ENCODE measurements around the gene FRMD3.

FRMD3 gene

DNA sequence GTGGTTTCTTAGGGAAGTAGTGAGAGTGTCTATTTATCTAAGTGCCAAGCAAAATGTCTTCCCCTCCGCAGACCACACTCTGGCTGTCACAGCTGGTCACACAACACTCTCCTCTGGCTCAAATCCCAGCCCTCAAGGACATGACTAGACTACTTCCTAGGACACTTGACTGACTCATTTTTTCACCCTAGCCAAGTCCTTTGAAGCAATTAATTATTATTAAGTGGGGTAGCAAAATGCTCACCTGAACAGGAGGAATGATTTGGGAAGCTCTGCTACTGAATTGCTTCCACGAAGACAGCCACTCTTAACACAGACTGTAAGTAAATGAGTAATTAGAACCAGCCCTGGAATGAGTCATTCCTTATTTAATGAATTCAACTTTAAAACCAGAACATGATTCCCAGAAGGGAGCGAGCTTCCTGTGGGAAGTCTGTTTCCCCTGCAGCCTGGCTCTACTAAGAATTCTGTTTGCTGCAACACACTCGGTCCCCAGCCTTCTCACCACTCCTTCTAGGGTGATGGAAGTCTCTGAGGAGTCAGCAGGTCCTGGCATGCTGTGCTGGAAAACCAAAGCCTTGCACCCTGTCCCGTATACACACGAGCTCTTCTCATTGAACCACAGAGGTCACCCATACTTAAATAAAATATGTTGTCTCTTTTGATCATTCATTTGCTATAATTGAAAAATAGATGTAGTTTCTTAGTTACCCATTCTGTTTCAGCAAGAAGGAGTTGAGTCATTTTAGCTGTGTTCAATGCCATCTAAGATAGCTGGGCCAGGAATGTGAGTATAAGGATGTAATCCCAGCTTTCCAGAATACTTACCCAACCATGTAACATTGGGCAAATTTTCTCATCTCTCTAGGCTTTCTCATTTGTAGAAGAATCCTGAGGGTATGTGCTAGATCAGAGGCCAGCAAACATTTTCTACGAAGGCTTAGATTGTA lies 256.6 kb downstream of the FRMD3 start:
- no peak for DNase-seq (ENCODE audit: low read depth)

GRCh38 chr9:83280790-83281189 lies 257.4 kb downstream of the FRMD3 start:
- no peak for DNase-seq (ENCODE audit: low read depth)

DNA sequence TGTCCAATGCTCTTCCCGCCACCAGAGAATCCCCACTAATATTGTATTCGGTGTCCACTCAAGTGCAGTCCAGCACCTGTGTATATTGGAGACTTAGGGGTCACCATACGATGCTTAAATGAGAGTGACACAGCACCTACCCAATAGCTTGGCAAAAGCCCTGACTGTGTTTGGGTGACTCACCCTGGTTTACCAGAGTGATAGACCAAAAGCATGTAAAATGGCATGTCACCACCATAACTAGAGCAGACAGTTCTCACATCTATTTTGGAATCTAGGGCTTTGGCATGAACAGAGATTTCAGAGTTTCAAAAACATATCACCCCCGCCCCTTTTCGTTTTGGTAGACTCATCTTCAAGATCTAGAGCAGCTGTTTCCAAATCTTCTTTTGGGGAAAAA lies 257.9 kb downstream of the FRMD3 start:
- DNase-seq (ENCODE audit: low read depth) = no peak

DNA sequence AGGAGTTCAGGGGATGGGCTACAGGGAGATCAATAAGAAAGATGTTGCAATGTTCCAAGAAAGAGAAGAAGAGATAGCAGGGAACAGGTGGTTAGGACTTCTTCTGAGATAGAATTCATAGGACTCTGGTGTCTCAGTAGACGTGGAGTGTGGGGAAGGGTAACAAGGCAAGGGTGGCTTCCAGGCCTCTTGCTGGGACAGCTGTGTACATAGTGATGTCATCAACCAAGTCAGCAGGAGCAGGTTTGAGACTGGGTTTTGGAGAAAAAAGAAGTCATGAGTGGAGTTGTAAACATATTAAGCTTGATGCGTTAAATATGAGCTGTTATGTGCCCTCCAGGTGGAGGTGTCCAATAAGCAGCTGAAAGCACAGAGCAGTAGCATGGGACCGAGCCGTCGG lies 263.4 kb downstream of the FRMD3 start:
- DNase-seq (ENCODE audit: low read depth) = no peak

DNA sequence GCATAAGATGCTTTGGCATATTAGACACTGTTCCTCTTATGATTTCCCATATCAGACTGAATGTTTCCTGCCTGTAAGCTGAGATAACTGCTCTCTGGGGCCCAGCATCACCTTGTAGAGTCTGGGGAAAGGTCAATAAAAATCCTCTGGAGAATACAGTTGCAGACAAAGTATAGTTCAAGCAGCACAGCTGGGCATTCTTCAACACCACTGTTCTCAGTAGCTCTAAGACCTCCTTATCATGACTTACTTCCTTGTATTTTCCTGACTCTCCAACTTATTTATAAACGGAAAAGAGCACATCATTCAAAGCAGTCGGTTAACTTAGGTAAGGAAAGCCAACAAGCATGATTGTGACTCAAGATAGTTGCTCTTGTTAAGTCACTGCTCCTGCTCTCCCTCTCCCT lies 266.5 kb downstream of the FRMD3 start:
- DNase-seq (ENCODE audit: low read depth) = no peak

DNA sequence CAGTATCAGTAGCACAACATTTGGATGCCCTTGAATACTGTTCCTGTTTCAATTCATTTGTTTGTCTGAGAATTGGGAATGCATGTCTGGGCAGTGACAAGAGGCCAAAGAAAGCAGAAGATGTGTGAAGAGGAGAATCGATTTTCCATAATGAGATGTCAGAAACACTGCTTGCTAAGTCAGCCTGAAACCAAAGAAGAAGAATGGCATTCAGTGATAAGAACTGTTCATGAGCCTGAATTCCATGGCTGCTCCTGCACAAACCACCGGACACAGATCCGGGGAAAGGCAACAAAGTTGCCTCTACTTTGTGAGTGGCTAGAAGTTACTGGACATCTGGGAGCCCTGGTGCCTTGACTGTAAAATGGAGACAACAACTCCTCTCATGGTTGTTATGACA lies 268.1 kb downstream of the FRMD3 start:
- no peak for DNase-seq (ENCODE audit: low read depth)

DNA sequence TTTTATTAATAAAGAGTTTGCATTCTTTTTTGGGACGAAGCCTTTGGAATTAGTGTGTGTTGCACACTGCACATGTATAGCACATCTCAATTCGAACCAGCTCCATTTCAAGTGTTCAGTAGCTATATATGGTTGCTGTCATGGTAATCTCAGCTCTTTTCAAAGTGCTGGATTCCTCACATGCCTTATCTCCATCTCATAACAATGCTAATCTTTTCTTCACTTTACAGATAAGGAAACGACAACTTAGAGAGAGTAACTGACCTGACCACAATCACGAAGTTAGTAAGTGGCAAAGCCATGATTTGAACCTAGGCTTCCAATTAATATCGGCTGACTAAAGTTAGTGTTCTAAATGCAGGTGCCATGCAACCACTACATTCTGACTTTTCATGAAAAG lies 270.5 kb downstream of the FRMD3 start:
- no peak for DNase-seq (ENCODE audit: low read depth)

DNA sequence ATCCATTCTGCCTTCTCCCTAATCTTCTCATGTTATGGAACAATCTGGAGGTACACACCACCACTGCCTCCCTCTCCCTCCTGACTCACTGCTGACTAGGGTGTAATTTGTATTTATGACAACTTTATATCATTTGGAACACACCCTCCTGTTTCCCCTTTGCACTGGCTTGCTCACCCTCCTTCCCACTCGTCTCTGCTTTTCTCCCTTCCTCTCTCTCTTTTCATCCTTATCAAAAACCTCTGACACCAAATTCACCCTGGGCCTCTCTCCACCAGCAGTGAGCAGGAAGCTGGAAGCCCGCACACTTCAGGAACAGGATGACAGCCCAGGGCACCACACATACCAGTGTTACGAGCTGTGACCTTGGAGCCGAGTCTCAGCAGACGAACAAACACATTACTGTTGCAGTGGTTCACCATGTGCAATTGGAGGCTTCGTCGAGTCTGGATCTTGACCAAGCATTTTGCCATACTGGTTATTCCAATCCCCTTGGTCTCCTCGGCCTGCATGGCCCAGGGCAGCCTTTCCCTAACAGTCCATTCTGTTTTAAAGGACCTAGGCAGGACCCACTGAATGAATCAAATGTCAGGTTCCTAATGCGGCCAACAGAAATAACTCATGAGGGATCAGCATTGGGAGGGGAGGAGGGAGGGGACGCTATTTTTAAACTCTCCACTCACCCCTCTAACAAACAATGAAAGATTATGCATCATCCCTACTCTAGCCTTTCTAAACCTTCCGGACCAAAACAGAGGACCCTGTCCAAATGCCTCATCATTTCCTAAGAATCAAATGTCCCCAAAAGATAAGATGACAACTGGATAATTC lies 271.3 kb downstream of the FRMD3 start:
- DNase-seq (ENCODE audit: low read depth) = no peak

DNA sequence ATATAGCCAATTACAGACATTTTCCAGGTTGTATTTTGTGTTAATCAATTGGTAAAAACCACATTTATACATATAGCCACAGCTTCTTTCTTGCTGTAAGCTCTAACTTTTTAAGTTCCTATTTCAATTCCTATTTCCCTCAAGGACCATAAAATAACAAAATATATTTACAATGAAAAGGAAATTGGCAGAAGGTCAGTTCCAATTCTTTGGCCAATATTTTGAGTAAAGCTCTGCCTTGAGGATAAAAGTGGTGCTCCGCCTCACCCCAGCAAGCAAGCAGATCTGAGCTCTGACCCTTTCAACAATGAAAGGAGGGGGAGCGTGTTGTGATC lies 271.9 kb downstream of the FRMD3 start:
- no peak for DNase-seq (ENCODE audit: low read depth)

DNA sequence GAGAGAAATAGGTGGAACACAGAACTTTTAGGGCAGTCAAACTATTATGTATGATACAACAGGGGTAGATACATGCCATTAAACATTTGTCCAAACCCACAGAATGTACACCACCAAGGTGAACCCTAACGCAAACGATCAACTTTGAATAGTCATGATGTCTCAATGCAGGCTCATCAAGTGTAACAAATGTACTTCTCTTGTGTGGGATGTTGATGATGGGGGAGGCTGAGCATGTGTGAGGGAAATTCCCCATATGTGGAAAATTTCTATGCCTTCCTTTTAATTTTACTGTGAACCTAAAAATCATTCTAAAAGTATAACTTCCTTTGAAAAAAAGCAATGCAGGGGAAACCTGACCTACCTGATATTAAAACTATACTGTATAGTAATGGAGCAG lies 273.9 kb downstream of the FRMD3 start:
- DNase-seq (ENCODE audit: low read depth) = no peak

DNA sequence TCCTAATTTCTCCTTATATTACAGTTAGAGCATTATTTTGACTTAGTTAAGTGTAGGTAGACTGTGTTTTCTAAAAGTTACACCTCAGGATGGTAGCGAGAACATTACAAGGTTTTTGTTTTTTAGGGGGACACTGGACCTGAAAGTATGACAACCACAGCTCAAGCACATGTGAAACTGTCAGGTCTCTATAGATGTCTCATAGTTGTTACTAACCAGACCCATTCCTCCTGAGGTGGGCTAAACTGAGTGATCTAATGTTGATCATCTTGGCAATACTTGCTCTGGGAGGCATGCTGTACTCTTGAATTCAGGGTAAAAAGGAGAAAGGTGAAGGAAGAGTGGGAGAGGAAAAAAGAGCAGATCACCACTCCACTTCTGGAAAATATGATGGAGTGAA lies 278.6 kb downstream of the FRMD3 start:
- DNase-seq (ENCODE audit: low read depth) = no peak

DNA sequence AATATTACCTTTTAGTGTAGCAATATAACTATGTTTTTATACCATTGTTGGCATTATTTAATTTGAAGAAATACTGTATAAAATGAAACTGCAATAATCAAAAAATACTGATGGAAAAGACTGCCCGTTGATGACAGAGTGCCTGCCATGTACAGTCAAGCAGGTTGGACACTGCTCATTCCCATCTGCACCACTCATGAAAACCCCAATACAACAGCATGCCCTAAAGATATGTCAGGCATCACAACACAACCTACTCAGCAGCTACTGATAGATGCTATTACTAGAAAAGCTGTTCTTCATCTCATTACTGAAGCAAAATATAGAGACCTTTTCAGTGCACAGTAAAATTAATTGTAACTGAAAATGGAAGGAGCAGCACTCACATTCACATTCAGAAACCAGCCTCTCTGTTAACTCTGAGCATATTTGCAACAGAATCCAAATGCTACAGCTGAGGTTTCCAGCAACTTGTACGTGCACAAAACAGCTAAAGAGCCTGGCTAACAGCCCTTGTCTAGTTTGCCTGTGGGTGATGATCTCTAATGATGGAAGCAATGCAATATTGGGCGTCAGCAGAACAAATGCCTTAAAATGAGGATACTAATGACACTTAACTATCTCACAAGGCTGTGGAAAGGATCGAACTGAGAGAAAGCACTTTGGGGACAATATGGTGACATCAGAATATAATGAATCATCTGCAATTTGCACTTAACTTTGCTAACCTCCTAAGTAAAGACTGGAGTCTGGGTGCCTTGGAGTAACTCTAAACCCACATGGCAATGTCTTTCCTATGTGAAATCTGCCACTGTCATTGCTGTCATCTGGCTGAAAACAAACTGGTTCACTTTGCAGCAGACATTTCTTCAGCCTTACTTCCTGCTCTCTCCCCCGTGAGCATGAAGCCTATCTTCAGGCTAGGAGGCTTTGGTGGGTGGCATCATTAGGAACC lies 280.0 kb downstream of the FRMD3 start:
- no peak for DNase-seq (ENCODE audit: low read depth)

DNA sequence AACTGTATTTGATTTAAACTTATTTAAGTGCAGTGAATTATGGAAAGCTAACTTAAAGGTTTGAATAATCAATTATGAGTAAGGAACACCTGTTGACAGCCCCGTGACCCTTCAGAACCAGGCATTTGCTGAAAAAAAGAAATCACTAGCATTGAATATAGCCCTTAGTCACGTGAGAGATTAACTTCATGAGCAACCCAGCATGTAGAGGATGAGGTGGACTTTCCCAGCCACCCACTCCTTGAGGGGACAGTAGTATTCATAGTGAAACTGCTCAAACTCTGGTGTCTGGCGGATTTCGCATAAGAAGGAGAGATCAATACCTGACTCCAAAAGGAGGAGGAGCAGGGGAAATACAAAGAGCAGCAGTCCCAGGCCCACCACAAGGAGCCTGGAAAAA lies 290.5 kb downstream of the FRMD3 start:
- DNase-seq (ENCODE audit: low read depth) = no peak

- DNase-seq (ENCODE audit: low read depth) = no peak
Observed at GRCh38 chr9:83245979-83246659, 292.1 kb downstream of the FRMD3 start.

DNA sequence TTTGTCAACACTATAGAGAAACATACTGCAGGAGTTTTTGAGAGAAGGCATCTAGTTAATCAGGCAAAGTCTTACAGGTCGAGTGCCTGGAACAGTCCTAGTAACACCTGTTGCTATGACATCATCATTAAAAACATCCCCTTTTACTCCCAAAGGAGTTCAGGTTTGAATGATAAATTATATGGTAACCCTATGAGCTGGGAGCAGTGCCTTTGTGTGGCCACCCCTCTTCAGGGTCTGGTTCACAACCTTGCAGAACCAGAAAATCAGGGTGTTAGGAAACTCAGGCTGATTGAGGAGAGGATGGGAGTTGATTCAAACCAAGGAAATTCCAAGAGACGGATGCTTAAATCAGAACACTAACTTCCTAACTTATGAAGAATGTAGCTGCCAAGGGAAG lies 296.1 kb downstream of the FRMD3 start:
- no peak for DNase-seq (ENCODE audit: low read depth)

GRCh38 chr9:83240671-83241070 lies 297.5 kb downstream of the FRMD3 start:
- no peak for DNase-seq (ENCODE audit: low read depth)

DNA sequence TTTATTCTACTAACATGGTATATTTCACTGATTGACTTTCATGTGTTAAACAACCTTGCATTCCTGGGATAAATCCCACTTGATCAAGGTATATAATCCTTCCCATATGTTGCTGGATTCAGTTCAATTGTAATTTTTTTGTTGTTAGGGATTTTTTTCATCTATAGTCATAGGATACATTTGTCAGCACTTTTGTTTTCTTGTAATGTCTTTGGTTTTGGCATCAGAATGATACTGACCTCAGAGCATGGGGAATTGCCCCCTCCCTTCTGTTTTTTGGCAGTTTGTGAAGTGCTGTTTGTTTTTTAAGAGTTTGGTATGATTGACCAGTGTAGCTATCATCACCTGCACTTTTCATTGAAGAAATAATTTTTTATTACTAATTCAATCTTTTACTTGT lies 298.5 kb downstream of the FRMD3 start:
- DNase-seq (ENCODE audit: low read depth) = no peak

DNA sequence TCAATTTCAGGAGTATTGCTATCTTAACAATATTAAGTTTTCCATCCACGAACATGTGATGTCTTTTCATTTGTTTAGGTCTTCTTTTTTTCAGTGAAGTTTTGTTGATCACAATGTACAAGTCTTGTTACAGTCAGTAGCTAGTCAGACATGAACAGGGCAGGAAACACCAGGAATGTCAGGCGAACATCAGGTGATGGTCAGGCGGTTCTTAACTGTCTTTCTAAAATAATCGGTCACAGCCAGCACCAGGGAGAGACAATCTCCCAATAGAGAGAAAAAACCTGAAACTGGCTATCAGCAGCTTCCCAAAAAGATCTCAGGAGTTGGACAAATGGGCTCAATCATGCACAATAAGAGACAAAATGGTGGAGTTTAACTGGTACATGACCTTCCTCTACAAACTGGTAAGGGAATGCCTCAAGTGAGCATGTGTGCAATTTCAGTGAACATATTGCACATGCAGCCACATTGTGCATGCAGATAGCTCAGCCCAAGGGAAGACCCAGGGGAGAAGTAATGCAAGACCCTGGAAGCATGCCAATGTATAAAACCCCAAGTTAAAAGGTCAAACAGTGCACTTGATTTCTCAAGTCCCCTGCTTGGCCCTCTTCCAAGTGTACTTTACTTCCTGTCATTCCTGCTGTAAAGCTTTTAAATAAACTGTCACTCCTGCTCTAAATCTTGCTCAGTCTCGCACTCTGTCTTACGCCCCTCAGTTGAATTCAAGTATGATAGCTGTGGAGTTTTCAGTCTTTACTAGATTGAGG lies 299.1 kb downstream of the FRMD3 start:
- no peak for DNase-seq (ENCODE audit: low read depth)

DNA sequence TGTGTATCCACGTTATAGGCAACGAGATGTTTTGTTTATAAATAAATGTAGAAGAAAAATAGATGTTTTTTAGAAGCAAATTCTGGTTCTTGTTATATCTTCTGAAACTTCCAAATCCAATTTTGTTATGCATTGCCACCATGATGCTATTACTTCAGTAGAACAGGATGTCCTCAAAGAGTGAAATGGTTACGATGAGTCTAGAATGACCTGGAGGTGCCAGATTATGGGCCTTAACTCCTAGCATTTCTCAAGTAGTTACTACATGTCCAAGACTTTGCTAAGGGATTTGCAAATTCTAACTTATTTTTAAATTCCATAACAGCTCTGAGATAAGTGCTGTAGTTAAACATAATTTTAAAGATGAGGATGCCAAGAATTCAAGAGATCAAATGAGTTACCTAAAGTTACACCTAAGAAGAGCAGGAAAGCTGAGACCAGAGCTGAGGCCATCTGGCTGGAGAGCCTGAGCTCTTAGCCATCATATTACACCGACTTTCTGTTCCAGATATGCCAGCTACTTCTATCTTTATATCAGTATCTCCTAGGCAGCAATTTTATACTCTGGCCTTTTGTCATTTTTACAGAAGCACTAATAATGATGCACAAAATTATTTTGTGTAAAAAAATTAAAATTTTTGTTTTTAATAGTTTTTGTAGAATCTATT lies 302.0 kb downstream of the FRMD3 start:
- DNase-seq (ENCODE audit: low read depth) = no peak

- DNase-seq (ENCODE audit: low read depth) = no peak
Observed at GRCh38 chr9:83235526-83235925, 302.7 kb downstream of the FRMD3 start.

Data from activated T-cell treated with anti-CD3 and anti-CD28 coated beads for 48 hours (primary cell).